Measurements from ENCODE around the gene ADAMTSL2. TPM values are rescaled to one million over a fixed set of nuclear protein-coding genes. Genes with fewer than 3 reads are reported as not detected.
A peak's percentile ranks its signal among the peaks of the same experiment; 100 is the strongest.

Gene ADAMTSL2
- total and polyA plus RNA-seq, 9 donors, result 0.27 to 18.5 (median 1.9) TPM

DNA sequence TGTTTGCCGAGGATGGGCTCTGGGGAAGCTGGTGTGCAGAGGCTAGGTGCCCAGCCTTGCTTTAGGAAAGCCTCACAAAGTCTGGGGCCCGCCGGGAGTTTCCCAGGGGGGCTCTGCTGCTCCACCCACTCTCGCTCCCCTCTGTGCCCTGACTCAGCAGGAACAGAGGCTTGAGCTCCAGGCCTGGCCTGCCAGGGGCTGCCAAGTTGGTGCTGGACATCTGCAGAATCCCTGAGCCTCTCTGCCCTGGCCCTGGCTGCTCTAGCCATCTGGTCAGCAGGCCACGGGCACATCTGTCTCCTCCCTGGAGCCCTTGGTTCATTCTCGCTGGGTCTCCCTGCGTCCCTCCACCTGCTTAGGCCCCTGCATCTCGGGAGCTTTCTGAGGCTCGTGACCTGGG is 647 bp upstream of the ADAMTSL2 start:
- H3K27ac ChIP-seq, result peak overlapping the region in 1 of 2 donors; percentile 46
- no peak for TF ChIP-seq POLR2A (IDR thresholded peaks at IDR 0.05)
- no peak for DNase-seq
- no peaks in the 10 kb centered on the region for H3K36me3 ChIP-seq
- no peaks in the 10 kb centered on the region for H3K9me3 ChIP-seq
- H3K27me3 ChIP-seq, result no peaks in the 10 kb centered on the region
- H3K4me3 ChIP-seq, result peak overlapping the region; percentile 25
- 24 to 47% (median 45%) methylated on average over 9 of the region's 9 CpGs for WGBS, 3 donors
- H3K4me1 ChIP-seq (ENCODE audit: insufficient read depth), result peaks cover 15% of the 10 kb centered on the region
- intact Hi-C loops (cut with DNase I), result loop anchor here in 1 of 4 donors (5.0 kb wide), 1 partner anchor 193 kb away; no protein-coding TSS in a partner anchor

DNA sequence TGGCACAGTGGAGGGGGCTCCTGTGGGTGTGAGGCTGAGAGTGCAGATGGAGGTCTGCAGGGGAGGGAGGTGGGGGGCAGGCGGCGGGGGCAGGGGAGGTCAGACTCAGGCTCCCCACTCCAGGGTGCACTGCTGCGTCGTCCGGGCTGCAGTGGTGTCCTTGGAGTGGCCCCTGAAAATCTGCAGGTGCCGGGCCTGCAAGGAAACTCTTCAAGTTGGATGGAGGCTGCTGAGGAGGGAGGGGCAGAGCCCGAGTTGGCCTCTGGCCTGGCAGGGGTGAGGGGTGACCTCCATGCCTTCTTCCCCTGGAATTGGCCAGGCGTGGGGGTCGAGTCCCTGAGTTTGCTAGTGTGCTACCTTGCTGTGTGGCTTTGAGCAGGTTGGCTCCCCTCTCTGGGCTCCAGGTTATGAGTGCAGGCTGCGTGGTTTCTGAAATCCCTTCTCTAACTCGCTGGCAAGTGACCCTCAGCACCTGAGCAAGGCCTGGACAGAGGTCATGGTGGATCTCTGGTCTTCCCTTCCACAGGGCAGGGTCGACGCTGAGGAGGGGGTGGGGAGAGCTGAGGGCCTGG is 888 bp downstream of the ADAMTSL2 start:
- H3K4me3 ChIP-seq, result no peak overlapping the region
- WGBS, 3 donors, result 49 to 61% (median 59%) methylated on average over 13 of the region's 13 CpGs
- H3K9me3 ChIP-seq, result no peaks in the 10 kb centered on the region
- H3K27me3 ChIP-seq, result no peaks in the 10 kb centered on the region
- no peaks in the 10 kb centered on the region for H3K36me3 ChIP-seq
- intact Hi-C loops (cut with DNase I), result no loop called here
- no peak for DNase-seq
- no peak overlapping the region for H3K27ac ChIP-seq
- TF ChIP-seq POLR2A (IDR thresholded peaks at IDR 0.05) (no peak), CTCF (IDR thresholded peaks at IDR 0.05) (no peak), EP300 (IDR thresholded peaks at IDR 0.05) (no peak)
- peaks cover 19% of the 10 kb centered on the region for H3K4me1 ChIP-seq (ENCODE audit: insufficient read depth)

DNA sequence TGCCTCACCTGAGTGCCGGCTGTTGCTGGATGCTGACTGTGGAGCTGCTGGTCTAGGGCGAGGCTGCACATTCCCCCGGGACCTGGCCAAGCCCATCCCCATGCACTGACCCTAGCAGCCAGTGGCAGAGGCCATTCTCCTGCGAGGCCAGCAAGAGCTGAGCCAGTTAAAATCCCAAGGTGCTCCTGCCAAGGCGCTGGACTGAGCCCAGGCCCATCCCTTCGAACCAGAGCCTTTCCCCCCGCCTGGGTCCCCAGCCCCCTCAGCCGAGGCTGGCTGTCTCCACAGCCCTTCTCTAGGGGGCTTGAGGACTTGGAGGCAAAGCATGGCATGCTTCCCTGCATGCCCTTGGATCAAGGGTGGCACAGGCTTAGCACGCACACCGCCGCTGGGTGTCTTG is 1.6 kb downstream of the ADAMTSL2 start:
- Histone ChIP-seq H3K4me3 (no peak overlapping the region), H3K4me1 (ENCODE audit: insufficient read depth) (peaks cover 19% of the 10 kb centered on the region)
- WGBS, 3 donors, result 81 to 90% (median 83%) methylated on average over 9 to 11 of the region's 11 CpGs

GRCh38 chr9:133536536-133536935 is 2.0 kb downstream of the ADAMTSL2 start:
- no peak overlapping the region for H3K4me3 ChIP-seq
- no peak for TF ChIP-seq POLR2A (IDR thresholded peaks at IDR 0.05)
- no peak for TF ChIP-seq CTCF (IDR thresholded peaks at IDR 0.05)
- no peak for TF ChIP-seq EP300 (IDR thresholded peaks at IDR 0.05)
- peaks cover 19% of the 10 kb centered on the region for H3K4me1 ChIP-seq (ENCODE audit: insufficient read depth)
- no peaks in the 10 kb centered on the region for H3K36me3 ChIP-seq
- no peaks in the 10 kb centered on the region for H3K27me3 ChIP-seq
- 94 to 96% (median 94%) methylated on average over 7 to 9 of the region's 9 CpGs for WGBS, 3 donors
- intact Hi-C loops (cut with DNase I), result no loop called here
- H3K27ac ChIP-seq, result no peak overlapping the region
- DNase-seq, result no peak
- H3K9me3 ChIP-seq, result no peaks in the 10 kb centered on the region

More for the DNA sequence above, 1.6 kb downstream of the ADAMTSL2 start:
- H3K27me3 ChIP-seq, result no peaks in the 10 kb centered on the region
- H3K9me3 ChIP-seq, result no peaks in the 10 kb centered on the region
- intact Hi-C loops (cut with DNase I), result no loop called here
- DNase-seq, result no peak
- H3K27ac ChIP-seq, result no peak overlapping the region
- TF ChIP-seq POLR2A (IDR thresholded peaks at IDR 0.05) (no peak), CTCF (IDR thresholded peaks at IDR 0.05) (no peak), EP300 (IDR thresholded peaks at IDR 0.05) (no peak)
- no peaks in the 10 kb centered on the region for H3K36me3 ChIP-seq

DNA sequence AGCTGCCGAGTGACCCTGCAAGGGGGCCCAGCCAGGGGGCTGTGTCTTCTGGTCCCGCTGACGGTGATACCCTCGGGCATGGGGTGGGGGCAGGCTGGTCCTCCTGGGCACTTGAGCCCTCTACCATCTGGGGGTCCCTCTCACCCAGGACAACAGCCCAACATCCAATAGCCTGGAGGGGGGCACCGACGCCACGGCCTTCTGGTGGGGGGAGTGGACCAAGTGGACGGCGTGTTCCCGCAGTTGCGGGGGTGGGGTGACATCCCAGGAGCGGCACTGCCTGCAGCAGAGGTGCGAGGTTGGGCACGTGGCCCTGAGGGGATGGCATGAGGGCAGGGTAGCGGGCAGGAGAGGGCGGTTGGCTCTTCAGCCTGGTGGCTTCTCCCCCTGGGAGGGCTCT is 2.8 kb downstream of the ADAMTSL2 start:
- no peak for TF ChIP-seq EP300 (IDR thresholded peaks at IDR 0.05)
- TF ChIP-seq CTCF (IDR thresholded peaks at IDR 0.05), result no peak
- no peak for TF ChIP-seq POLR2A (IDR thresholded peaks at IDR 0.05)
- H3K36me3 ChIP-seq, result no peaks in the 10 kb centered on the region
- WGBS, 3 donors, result 95 to 97% (median 96%) methylated on average over 16 of the region's 16 CpGs
- intact Hi-C loops (cut with DNase I), result no loop called here
- DNase-seq, result no peak
- H3K9me3 ChIP-seq, result no peaks in the 10 kb centered on the region
- no peak overlapping the region for H3K4me3 ChIP-seq
- H3K27me3 ChIP-seq, result no peaks in the 10 kb centered on the region
- H3K4me1 ChIP-seq (ENCODE audit: insufficient read depth), result peaks cover 19% of the 10 kb centered on the region
- H3K27ac ChIP-seq, result no peak overlapping the region

Measured in ovary (tissue), 9 donors.